ENCODE results near the gene DDIAS.
"Not testable (repeated sequence)": the region's sequence is repeated elsewhere in the genome, so short reads cannot be mapped to it uniquely, and the experiment has no call there.

- not testable (repeated sequence) for TF ChIP-seq CTCF, POLR2A (IDR thresholded peaks at IDR 0.05)
Observed at GRCh38 chr11:82950502-82950901, 49.0 kb downstream of the DDIAS start.

All from lower leg skin (tissue), 3 donors.